HG03354 (cell line): Measurements from ENCODE around the gene RHBG.

ENCODE experiments used
- ATAC-seq: cut with Tn5 transposase; IDR thresholded peaks from one replicate; pipeline ENCODE4 v1.9.1; 2021; ENCODE audit warnings: mild to moderate bottlenecking; ENCODE audit not compliant: unreplicated experiment, poor library complexity, severe bottlenecking

RHBG gene

GRCh38 chr1:156384007-156384406 lies 15.0 kb downstream of the RHBG start:
- ATAC-seq = no peak

DNA sequence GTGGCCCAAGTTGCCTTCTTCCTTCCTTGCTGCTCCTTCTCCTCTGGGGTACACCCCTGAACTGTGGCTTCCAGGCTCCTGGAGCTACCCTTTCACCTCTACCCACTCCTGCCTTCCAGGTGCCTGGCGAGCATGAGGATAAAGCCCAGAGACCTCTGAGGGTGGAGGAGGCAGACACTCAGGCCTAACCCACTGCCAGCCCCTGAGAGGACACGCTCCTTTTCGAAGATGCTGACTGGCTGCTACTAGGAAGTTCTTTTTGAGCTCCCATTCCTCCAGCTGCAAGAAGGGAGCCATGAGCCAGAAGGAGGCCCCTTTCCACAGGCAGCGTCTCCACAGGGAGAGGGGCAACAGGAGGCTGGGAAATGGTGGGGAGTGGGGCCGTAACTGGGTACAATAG lies 15.6 kb downstream of the RHBG start:
- ATAC-seq = no peak

GRCh38 chr1:156385534-156386031 lies 16.6 kb downstream of the RHBG start:
- ATAC-seq = no peak

DNA sequence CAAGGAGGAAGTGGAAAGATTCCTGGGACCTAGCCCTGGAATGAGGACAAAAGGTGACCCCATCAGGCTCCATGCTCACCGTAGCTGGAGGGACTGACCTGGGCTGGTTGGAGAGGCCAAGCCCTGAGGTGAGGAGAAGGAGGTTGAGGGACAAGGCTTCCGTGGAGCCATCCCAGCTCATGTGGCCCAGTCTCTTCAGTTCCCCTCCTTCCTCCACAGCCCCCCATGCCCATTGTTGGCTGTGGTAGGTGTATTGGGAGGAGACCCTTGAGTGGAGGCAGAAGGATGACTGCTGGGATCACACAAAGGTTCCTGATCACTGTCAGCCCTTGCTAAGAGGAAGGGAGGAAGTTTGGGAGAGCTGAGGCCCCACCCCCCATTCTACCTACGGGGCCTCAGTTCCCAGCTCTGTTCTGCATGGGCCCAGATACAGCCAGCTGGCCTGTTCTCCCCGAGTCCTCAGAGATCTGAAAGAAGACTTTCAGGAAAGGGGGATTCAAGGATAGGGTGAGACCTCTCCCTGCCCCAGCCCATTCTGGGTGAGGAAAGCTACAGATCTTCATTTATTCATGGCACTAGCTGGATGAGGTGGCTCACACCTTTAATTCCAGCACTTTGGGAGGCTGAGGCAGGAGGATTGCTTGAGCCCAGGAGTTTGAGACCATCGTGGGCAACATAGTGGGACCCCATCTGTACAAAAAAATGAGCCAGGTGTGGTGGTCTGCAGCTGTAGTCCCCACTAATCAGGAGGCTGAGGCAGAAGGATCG lies 17.3 kb downstream of the RHBG start:
- ATAC-seq = no peak

- ATAC-seq = no peak
Observed at GRCh38 chr1:156386949-156387869, 18.2 kb downstream of the RHBG start.

DNA sequence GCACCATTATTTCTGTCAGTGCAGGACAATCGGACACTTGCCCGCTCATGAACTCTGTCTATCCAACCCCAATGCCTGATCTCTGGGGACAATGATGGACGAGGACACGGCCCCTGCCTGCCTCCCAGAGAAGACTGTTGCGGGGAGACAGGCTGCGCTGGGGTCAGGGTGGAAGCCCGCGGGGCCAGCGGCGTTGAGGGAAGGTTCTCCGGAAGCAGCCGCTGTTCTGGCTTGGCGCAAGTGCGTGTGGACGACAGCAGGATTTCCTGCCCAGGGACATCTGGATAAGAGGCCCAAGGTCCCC lies 18.8 kb downstream of the RHBG start:
- ATAC-seq = no peak

- ATAC-seq = no peak
Observed at GRCh38 chr1:156388174-156389137, 19.4 kb downstream of the RHBG start.

DNA sequence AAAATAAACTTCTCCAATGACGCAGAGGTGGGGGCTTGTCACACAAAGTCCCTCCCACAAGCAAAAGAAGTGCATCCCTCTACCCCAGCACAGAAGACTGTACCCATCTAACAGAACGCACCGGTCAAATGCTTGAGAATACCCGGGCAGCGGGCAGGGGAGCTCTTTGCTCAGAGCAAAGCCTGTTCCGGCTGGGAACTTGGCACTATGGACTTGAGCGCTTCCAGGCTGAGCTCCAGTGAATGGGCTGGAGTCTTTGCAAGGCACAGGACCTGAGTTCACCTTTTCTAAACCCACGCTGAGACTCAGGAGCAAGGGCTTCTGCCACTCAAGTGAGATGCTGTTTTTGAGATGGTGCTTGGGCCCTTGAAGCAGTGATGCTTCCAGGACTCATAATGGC lies 20.3 kb downstream of the RHBG start:
- no peak for ATAC-seq

DNA sequence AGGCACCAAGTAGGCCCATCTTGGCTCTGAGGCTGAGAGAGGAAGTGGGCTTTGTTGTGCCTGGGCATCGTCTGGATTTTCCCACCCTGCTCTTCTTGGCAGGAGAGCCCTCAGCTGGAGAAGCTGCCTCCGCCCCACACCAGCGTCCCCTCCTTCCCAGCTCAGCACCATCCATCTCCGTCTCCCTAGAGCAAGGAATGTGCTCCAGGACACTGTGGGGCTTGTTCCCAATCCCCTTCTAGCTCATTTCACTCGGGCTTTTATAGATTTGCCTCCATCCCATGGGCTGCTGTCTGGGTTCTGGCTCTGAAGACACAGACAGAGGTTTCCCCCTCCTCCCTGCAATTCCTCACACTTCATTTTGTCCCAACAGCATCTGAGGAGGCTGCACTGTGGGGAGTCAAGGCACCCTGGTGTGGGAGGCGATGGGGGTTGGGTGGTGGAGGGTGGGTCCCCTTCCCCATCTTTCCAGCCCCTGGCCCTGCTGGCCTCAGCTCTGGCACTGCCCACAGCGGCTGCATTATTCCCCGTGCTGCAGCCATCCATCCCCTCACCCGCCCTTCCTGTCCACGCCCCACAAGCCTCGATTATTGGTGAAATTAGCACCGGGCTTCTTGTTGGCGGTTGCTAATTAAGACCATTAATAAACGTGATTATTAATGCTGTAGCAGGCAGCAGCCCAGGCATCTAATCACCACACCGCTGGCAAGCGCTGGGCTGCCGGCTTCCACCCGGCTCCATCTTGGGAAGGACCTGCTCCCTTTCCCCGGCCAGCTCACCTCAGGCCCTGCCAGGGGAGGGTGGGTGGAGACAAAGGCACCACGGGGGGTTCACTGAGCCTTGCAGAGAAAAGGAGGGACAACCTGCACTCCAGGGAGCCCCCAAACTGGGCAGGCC lies 21.7 kb downstream of the RHBG start:
- ATAC-seq = no peak

DNA sequence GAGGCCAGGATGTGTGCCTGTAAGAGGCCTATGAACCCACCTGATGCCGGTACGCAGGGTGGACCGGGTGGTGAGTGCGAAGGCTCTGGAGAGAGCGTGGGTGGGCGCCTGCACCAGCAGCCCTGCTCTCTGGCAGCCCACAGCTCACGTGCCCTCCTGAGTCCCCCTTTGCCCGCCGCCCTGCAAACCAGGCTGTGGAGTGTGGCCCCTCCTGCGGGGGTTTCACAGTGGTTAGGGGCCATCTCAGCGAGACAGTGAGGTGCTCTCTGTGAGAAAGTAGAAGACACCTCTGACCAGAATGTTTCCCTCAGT lies 22.3 kb downstream of the RHBG start:
- no peak for ATAC-seq

DNA sequence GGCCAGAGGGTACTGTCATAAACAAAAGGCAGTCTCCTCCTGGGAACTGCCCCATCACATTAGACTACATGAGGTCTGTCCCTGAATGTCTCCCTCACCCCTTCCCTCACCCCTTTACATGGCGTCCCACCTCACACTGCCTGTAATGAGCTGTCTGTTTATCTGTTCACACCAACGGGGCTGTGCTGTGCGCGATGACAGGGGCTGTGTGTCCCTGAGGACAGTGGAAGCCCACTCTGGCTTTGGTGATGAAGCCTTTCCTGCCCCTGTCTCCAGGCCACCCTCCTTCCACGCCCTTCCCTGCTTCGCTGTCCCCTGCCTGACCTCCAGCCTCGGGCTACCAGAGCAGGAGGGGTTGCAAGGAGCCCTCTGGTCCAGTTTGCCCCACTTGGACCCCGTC lies 22.7 kb downstream of the RHBG start:
- ATAC-seq = no peak

GRCh38 chr1:156392452-156392853 lies 23.4 kb downstream of the RHBG start:
- ATAC-seq = no peak

GRCh38 chr1:156393095-156393494 lies 24.1 kb downstream of the RHBG start:
- ATAC-seq = no peak

GRCh38 chr1:156394082-156394481 lies 25.1 kb downstream of the RHBG start:
- ATAC-seq = no peak

DNA sequence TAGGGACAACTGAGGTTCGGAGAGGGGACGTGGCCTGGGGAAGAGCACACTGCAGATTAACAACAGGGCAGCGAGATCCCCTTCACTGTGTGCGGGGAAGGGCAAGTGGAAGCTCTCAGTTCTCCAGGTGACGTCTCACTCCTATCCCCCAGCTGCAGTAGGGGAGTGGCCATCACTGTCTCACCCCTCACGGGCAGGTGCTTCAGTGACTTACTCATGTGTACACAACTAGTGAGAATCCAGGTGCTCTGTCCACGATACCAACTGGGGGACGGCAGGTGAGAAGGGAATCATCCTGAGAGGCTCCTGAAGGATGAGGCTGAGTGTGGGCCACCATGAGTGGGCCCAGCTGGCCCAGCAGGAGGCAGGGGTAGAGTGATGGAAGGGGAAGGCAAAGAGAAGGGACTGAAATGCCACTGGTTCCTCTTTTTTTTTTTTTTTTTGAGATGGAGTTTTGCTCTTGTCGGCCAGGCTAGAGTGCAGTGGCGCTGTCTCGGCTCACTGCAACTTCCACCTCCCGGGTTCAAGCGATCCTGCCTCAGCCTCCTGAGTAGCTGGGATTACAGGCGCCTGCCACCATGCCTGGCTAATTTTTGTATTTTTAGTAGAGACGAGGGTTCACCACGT lies 25.9 kb downstream of the RHBG start:
- ATAC-seq = no peak

GRCh38 chr1:156399355-156400125 lies 30.5 kb downstream of the RHBG start:
- no peak for ATAC-seq

DNA sequence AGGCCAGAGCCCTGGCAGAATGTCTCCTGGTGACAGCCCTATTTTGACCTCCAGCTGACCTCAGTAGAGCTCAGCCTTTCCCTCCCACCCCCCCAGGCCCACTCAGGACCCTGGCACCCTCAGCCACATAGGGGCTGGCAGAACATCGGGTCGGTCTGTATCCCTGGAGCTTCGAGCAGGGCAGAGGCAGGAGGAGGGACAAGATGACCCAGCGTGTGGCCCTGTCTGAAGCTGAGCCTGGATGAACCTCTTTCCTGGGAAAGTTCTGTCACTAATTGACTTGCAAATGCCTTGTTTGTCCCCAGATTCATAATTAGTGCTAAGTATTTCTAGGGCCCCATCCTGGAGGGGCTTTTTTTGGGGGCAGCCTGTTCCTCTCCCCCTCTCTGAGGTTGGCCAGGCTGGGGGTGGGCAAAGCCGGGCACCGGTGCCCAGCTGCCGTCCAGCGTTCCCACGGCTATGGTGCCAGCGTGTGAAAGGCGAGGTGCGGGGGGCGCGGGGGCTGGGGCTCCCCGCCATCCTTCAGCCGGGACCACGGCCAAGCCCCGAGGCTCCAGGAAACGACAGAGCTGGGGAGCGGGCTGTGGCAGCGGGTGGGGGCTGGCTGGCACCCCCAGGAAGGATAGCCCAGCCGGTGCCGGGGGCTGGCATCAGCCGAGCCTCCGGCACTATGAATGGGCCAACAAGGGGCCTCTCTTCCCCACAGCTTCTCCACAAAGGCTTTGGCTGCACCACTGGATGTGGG lies 31.4 kb downstream of the RHBG start:
- no peak for ATAC-seq
